AG20443 (cell line): Measurements from ENCODE around the gene BBS5.

Experiments used
- DNase-seq: peaks from one replicate; pipeline ENCODE4 v3.0.0; 2012; ENCODE audit warnings: low spot score, mixed read lengths

The BBS5 gene

DNA sequence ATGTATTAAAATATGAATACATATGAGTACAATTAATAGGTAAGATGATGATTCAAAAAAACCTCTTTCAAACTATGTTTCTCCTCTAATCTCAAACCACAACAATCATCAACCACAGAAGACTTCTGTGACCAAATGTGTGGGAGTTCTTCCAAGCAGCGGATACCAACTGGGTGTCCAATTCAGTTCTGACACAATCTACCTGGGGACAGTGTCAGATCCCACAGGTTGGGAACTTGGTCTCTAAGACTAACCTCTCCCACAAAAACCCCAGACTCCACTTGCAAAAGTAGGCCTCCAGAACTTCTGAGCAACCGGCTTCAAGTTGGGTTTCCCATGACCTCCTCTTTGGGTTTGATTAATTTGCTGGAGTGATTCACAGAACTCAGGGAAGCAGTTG, 67.5 kb downstream of the BBS5 start:
- DNase-seq: no peak
